HepG2 (cell line): ENCODE measurements around the gene PALM. TPM values are rescaled to one million over a fixed set of nuclear protein-coding genes. Genes with fewer than 3 reads are reported as not detected.

Source experiments
- GTF2F1 ChIP-seq: fragments of 150-350 bp; IDR thresholded peaks from 2 replicates; pipeline ENCODE4 v1.6.1; 2014; ENCODE audit warnings: low read length
- HES4 ChIP-seq: sonication (generic); formaldehyde crosslinking; IDR thresholded peaks from 2 replicates; pipeline ENCODE4 v1.9.0; 2021; ENCODE audit warnings: mild to moderate bottlenecking, missing genetic modification reagents, borderline replicate concordance
- KDM3A ChIP-seq: IDR thresholded peaks from 2 replicates; pipeline ENCODE4 v1.6.1; 2018; ENCODE audit warnings: low read depth, missing compliant biosample characterization
- MEIS2 ChIP-seq: sonication (generic); formaldehyde crosslinking; IDR thresholded peaks from 2 replicates; pipeline ENCODE4 v1.9.0; 2021; ENCODE audit warnings: mild to moderate bottlenecking, missing genetic modification reagents
- PHF21A ChIP-seq: sonication (generic); formaldehyde crosslinking; IDR thresholded peaks from 2 replicates; pipeline ENCODE4 v1.5.0; 2020; ENCODE audit warnings: mild to moderate bottlenecking, missing genetic modification reagents
- SETDB1 ChIP-seq: sonication (generic); formaldehyde crosslinking; IDR thresholded peaks from 2 replicates; pipeline ENCODE4 v1.5.1; 2020; ENCODE audit warnings: missing genetic modification reagents, mild to moderate bottlenecking, borderline replicate concordance
- TOE1 ChIP-seq: sonication (generic); formaldehyde crosslinking; IDR thresholded peaks from 2 replicates; pipeline ENCODE4 v1.4.0; 2020; ENCODE audit warnings: mild to moderate bottlenecking, missing genetic modification reagents
- ZNF678 ChIP-seq: sonication (generic); formaldehyde crosslinking; IDR thresholded peaks from 2 replicates; pipeline ENCODE4 v1.4.0; 2020; ENCODE audit warnings: mild to moderate bottlenecking, missing genetic modification reagents
- ZNF776 ChIP-seq: sonication (generic); formaldehyde crosslinking; IDR thresholded peaks from 2 replicates; pipeline ENCODE4 v1.4.0; 2020; ENCODE audit warnings: mild to moderate bottlenecking, missing genetic modification reagents
- ZNF792 ChIP-seq: IDR thresholded peaks from 2 replicates; pipeline ENCODE4 v1.6.1; 2016
- polyA plus RNA-seq, 8 experiments: library from polyadenylated mRNA; depleted of rRNA in 3 of 8; stranded (reverse) in 7 of 8; unstranded in 1 of 8; fragments of >200 nt; fragmentation: Illumina TruSeq in 4 of 8; extraction: Trizol in 4 of 8; gene quantifications; 2 replicates each; pipeline versions ENCODE4 v1.2.1 to v1.2.3, GENCODE V29; 2011 to 2016; ENCODE audit warnings: low read depth in 4 of 8, missing spikeins in 1 of 8, mixed read lengths in 1 of 8; ENCODE audit not compliant: insufficient read depth in 1 of 8
- total RNA-seq, 5 experiments: library from RNA; depleted of rRNA; stranded (reverse); fragments of >200 nt; fragmentation: Illumina TruSeq; extraction: Trizol; gene quantifications; 2 replicates each; pipeline ENCODE4 v1.2.3, GENCODE V29; 2016; ENCODE audit warnings: low read depth in 1 of 5
- TF ChIP-seq, protein P1 (sequence below): sonication (generic); formaldehyde crosslinking; IDR thresholded peaks from 2 replicates; pipeline ENCODE4 v1.5.1; 2020; ENCODE audit warnings: missing genetic modification reagents, mild to moderate bottlenecking, borderline replicate concordance
- TF ChIP-seq, protein P2 (sequence below), 2 experiments: fragments of 450-650 bp in 1 of 2; sonication (generic) in 1 of 2; formaldehyde crosslinking in 1 of 2; IDR thresholded peaks; 2 replicates each; pipeline versions ENCODE4 v1.6.1 to v1.8.0; 2016 to 2022; ENCODE audit warnings: antibody characterized with exemption in 1 of 2, mild to moderate bottlenecking in 1 of 2, missing genetic modification reagents in 1 of 2
- TF ChIP-seq, protein P3 (sequence below): sonication (generic); formaldehyde crosslinking; IDR thresholded peaks from 2 replicates; pipeline ENCODE4 v1.4.0; 2020; ENCODE audit warnings: missing genetic modification reagents
- TF ChIP-seq, protein P4 (sequence below): sonication (generic); formaldehyde crosslinking; IDR thresholded peaks from 2 replicates; pipeline ENCODE4 v1.5.0; 2020; ENCODE audit warnings: mild to moderate bottlenecking, missing genetic modification reagents
- TF ChIP-seq, protein P5 (sequence below): sonication (generic); formaldehyde crosslinking; IDR thresholded peaks from 2 replicates; pipeline ENCODE4 v1.5.1; 2020; ENCODE audit warnings: missing genetic modification reagents, mild to moderate bottlenecking, borderline replicate concordance

PALM gene
- total and polyA plus RNA-seq, 2 of the 13 experiments (the other 11 are each of a cell fraction or from before 2014, with no cell fraction given): 4.0 to 9.7 TPM

DNA sequence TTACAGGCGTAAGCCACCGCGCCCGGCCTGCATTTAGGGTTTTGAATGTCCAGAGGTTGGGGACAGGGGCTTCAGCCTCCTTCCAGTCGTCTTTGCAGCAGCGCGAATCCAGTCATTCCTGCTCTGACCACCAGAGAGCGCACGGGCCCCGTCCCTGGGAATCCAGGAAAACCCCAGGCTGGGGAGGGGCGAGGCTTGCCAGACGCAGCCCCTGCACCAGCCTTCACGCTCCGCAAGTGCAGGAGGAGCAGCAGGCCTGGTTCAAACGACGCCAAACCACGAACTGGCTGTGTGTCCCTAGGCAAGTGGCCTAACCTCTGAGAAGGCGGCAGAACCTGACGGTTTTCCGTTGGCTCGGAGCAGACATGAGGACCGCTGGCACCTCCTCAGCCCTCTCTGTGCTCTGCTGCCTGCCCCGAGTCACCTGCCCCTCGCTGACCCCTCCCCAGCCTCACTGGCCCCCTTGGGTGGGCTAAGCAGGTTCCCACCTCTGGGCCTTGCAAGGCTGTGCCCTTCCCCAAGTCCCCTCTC lies 43.8 kb upstream of the PALM start (continued):
- TF ChIP-seq, protein P1, sequence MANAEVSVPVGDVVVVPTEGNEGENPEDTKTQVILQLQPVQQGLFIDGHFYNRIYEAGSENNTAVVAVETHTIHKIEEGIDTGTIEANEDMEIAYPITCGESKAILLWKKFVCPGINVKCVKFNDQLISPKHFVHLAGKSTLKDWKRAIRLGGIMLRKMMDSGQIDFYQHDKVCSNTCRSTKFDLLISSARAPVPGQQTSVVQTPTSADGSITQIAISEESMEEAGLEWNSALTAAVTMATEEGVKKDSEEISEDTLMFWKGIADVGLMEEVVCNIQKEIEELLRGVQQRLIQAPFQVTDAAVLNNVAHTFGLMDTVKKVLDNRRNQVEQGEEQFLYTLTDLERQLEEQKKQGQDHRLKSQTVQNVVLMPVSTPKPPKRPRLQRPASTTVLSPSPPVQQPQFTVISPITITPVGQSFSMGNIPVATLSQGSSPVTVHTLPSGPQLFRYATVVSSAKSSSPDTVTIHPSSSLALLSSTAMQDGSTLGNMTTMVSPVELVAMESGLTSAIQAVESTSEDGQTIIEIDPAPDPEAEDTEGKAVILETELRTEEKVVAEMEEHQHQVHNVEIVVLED: peak; percentile 59; the same call in 1 of the 2 replicates
- TF ChIP-seq, protein P2, sequence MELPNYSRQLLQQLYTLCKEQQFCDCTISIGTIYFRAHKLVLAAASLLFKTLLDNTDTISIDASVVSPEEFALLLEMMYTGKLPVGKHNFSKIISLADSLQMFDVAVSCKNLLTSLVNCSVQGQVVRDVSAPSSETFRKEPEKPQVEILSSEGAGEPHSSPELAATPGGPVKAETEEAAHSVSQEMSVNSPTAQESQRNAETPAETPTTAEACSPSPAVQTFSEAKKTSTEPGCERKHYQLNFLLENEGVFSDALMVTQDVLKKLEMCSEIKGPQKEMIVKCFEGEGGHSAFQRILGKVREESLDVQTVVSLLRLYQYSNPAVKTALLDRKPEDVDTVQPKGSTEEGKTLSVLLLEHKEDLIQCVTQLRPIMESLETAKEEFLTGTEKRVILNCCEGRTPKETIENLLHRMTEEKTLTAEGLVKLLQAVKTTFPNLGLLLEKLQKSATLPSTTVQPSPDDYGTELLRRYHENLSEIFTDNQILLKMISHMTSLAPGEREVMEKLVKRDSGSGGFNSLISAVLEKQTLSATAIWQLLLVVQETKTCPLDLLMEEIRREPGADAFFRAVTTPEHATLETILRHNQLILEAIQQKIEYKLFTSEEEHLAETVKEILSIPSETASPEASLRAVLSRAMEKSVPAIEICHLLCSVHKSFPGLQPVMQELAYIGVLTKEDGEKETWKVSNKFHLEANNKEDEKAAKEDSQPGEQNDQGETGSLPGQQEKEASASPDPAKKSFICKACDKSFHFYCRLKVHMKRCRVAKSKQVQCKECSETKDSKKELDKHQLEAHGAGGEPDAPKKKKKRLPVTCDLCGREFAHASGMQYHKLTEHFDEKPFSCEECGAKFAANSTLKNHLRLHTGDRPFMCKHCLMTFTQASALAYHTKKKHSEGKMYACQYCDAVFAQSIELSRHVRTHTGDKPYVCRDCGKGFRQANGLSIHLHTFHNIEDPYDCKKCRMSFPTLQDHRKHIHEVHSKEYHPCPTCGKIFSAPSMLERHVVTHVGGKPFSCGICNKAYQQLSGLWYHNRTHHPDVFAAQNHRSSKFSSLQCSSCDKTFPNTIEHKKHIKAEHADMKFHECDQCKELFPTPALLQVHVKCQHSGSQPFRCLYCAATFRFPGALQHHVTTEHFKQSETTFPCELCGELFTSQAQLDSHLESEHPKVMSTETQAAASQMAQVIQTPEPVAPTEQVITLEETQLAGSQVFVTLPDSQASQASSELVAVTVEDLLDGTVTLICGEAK (IDR thresholded peaks at IDR 0.05): no peak
- TF ChIP-seq, protein P2 (CRISPR knock-in tag; IDR thresholded peaks at IDR 0.05): peak; percentile 72
- TF ChIP-seq, protein P3, sequence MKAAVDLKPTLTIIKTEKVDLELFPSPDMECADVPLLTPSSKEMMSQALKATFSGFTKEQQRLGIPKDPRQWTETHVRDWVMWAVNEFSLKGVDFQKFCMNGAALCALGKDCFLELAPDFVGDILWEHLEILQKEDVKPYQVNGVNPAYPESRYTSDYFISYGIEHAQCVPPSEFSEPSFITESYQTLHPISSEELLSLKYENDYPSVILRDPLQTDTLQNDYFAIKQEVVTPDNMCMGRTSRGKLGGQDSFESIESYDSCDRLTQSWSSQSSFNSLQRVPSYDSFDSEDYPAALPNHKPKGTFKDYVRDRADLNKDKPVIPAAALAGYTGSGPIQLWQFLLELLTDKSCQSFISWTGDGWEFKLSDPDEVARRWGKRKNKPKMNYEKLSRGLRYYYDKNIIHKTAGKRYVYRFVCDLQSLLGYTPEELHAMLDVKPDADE (CRISPR knock-in tag): no peak
- TF ChIP-seq ZNF678 (CRISPR knock-in tag) (no peak), ZNF792 (CRISPR knock-in tag) (peak; percentile 62; the same call in 1 of the 2 replicates), HES4 (CRISPR knock-in tag) (peak; percentile 75; the same call in 1 of the 2 replicates), GTF2F1 (no peak), SETDB1 (0 out of 2 replicates have a peak, but pooled peaks have one; percentile 36), MEIS2 (no peak), ZNF776 (CRISPR knock-in tag) (peak; percentile 85; the same call in 1 of the 2 replicates), KDM3A (CRISPR knock-in tag) (peak; percentile 93), TOE1 (CRISPR knock-in tag) (no peak), PHF21A (CRISPR knock-in tag) (peak; percentile 38; the same call in 1 of the 2 replicates)
- TF ChIP-seq, protein P4, sequence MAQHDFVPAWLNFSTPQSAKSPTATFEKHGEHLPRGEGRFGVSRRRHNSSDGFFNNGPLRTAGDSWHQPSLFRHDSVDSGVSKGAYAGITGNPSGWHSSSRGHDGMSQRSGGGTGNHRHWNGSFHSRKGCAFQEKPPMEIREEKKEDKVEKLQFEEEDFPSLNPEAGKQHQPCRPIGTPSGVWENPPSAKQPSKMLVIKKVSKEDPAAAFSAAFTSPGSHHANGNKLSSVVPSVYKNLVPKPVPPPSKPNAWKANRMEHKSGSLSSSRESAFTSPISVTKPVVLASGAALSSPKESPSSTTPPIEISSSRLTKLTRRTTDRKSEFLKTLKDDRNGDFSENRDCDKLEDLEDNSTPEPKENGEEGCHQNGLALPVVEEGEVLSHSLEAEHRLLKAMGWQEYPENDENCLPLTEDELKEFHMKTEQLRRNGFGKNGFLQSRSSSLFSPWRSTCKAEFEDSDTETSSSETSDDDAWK: no peak
- TF ChIP-seq, protein P5, sequence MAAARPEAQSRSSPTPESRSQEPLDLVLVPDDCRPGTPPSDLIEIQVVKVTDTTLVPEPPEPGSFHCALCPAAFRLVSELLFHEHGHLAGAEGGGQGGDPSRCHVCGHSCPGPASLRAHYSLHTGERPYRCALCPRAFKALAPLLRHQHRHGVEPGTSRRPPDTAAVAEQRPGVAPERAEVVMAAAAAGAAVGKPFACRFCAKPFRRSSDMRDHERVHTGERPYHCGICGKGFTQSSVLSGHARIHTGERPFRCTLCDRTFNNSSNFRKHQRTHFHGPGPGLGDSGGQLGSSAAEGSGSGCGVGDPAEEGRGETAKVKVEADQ (CRISPR knock-in tag): peak; percentile 30; the same call in 1 of the 2 replicates
